ENCODE measurements around the gene ZNF644. TPM values are rescaled to one million over a fixed set of nuclear protein-coding genes. Genes with fewer than 3 reads are reported as not detected.

ZNF644 gene
- total RNA-seq, 3 donors from 2014 or later = 43.2 to 46.2 (median 44.2) TPM

DNA sequence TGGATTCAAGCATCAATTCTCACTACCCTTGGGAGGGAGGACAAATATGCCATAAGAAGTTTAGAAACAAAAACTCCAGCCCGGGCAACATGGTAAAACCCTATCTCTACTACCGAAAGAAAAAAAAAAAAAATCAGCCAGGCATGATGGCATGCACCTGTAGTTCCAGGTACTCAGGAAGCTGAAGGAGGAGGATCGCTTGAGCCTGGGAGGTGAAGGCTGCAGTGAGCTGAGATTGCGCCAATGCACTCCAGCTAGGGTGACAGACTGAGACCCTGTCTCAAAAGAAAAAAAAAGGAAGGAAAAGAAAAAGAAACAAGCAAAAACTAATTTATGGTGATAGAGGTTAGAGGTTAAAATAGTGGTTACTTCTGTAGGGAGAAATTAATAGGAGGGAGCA is 9.6 kb downstream of the ZNF644 start:
- Mint-ChIP-seq H3K36me3 (ENCODE audit: insufficient read depth) (peaks cover 6% of the 10 kb centered on the region), H3K27me3 (ENCODE audit: low read depth) (no peaks in the 10 kb centered on the region), H3K4me3 (no peak overlapping the region), H3K9me3 (no peaks in the 10 kb centered on the region), H3K4me1 (ENCODE audit: low read depth) (peaks cover 78% of the 10 kb centered on the region)
- ATAC-seq (no peak), DNase-seq (no peak)

DNA sequence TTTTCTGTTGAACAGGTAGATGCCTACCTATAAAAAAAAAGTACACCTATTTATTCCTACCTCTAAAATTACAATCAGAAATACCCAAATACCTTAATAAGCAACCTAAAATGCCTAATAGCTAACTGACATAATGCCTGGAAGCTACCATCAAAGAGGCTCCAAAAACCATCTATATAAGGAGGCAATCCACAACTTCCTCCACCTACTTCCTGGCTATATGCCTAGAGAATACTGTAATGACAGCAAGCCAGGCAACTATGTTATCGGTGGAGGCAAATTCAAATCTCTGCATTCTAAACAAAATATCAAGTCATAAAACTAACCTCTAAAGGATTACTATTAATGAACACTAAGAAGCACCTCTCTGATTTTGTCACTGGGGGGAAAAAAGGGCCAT is 10.1 kb downstream of the ZNF644 start:
- Mint-ChIP-seq H3K9me3 (no peaks in the 10 kb centered on the region), H3K27me3 (ENCODE audit: low read depth) (no peaks in the 10 kb centered on the region), H3K4me3 (no peak overlapping the region), H3K4me1 (ENCODE audit: low read depth) (peaks cover 78% of the 10 kb centered on the region), H3K36me3 (ENCODE audit: insufficient read depth) (peaks cover 6% of the 10 kb centered on the region)
- DNase-seq (no peak), ATAC-seq (no peak)

DNA sequence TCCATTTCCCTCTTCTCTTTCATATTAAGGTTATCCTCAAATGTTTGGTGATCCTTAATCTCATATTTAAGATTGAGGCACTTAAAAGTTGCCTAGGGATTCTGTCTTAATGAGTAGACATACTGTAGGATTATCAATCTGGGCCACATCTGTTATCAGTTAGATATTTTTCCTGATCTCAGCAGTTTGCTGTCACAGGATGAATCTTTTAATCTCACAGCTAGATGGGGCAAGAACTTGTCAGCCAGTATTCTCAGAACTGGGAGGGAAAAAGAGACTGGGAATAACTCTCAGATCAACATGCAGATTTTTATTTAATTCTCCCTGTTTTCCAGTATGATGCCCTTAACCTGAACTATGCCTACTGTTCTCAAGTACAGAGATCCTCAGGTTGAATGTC is 14.0 kb downstream of the ZNF644 start:
- Mint-ChIP-seq H3K4me3 (no peak overlapping the region), H3K4me1 (ENCODE audit: low read depth) (peaks cover 76% of the 10 kb centered on the region), H3K9me3 (peaks cover 7% of the 10 kb centered on the region), H3K27me3 (ENCODE audit: low read depth) (no peaks in the 10 kb centered on the region), H3K36me3 (ENCODE audit: insufficient read depth) (peaks cover 14% of the 10 kb centered on the region)
- ATAC-seq = no peak
- DNase-seq = no peak

DNA sequence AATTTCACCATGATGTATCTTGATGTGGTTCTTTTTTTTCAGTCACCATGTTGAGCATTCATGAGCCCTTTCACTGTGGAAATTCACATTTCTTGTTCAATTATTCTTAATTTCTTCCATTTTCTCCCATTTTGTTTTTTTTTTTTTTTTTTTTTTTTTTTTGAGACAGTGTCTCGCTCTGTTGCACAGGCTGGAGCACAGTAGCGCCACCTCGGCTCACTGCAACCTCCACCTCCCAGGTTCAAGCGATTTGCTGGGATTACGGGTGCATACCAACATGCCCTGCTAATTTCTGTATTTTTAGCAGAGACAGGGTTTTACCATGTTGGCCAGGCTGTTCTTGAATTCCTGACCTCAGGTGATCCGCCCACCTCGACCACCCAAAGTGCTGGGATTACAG is 14.7 kb downstream of the ZNF644 start:
- peaks cover 73% of the 10 kb centered on the region for H3K4me1 Mint-ChIP-seq (ENCODE audit: low read depth)
- H3K27me3 Mint-ChIP-seq (ENCODE audit: low read depth) = no peaks in the 10 kb centered on the region
- no peak for DNase-seq
- peaks cover 7% of the 10 kb centered on the region for H3K9me3 Mint-ChIP-seq
- no peak overlapping the region for H3K4me3 Mint-ChIP-seq
- ATAC-seq = no peak
- H3K36me3 Mint-ChIP-seq (ENCODE audit: insufficient read depth) = peaks cover 18% of the 10 kb centered on the region

DNA sequence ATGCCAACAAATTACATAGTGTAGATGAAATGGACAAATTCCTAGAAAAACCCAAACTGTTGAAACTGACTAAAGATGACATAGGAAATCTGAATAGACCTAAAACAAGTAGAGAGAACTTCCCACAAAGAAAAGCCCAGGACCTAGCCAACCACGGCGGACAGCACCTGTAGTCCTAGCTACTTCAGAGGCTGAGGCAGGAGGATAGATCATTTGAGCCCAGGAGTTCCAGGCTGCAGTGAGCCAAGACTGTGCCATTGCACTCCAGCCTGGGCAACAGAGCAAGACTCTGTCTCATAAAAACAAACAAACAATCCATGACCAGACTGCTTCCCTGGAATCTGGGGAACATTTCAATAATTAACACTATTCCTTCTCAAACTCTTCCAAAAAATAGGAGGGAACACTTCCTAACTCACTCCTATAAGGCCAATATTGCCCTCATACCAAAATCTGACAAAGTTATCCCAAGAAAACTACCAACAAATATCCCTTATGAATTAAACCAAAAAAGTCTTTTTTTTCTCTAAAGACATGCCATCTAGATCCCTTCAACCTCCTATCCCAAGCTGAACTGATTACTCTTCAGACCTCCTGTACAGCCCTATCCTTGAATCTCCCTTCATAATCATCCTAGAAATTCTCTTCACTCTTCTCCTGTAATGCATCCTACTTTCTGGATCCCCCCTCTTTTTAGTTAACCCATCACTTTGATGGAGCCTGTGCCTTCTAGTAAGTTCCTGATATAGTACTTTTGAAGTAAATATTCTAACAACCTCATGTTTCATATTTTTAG is 15.5 kb downstream of the ZNF644 start:
- Mint-ChIP-seq H3K36me3 (ENCODE audit: insufficient read depth) (peaks cover 19% of the 10 kb centered on the region), H3K4me1 (ENCODE audit: low read depth) (peaks cover 73% of the 10 kb centered on the region), H3K9me3 (peaks cover 7% of the 10 kb centered on the region), H3K4me3 (no peak overlapping the region), H3K27me3 (ENCODE audit: low read depth) (no peaks in the 10 kb centered on the region)
- ATAC-seq = no peak
- DNase-seq = no peak

DNA sequence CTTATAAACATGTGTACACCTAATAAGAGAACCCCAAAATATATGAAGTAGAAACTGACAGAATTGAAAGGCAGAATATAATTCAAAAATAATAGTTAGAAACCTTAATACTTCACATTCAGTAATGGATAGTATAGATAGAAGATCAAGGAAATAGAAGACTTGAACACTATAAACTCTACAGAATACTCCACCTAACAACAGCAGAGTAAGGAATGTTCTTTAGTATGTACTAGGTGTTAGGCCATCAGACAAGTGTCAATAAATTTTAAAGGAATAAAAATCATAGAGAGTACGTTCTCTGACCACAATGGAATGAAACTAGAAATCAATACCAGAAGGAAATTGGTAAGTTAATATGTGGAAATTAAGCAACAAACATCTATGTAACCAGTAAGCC is 16.6 kb downstream of the ZNF644 start:
- Mint-ChIP-seq H3K27me3 (ENCODE audit: low read depth) (no peaks in the 10 kb centered on the region), H3K9me3 (peaks cover 7% of the 10 kb centered on the region)
- no peak for ATAC-seq

DNA sequence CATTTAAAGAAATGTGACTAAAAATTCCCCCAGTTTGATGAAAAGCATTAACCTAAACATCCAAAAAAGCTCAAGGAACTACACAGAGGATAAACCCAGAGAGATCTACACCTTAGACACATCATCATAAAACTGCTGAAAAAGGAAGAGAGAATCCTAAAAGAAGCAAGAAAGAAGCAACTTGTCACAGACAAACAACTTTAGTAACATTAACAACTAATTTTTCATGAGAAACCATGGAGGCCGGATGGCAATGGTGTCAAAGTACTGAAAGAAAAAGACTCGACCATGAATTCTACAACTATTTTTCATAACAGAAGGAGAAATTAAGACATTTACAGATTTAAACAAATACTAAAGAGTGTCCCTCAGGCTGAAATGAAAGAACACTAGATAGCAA is 17.7 kb downstream of the ZNF644 start:
- DNase-seq (no peak), ATAC-seq (no peak)
- Mint-ChIP-seq H3K36me3 (ENCODE audit: insufficient read depth) (peaks cover 19% of the 10 kb centered on the region), H3K27me3 (ENCODE audit: low read depth) (no peaks in the 10 kb centered on the region), H3K9me3 (peaks cover 7% of the 10 kb centered on the region), H3K4me1 (ENCODE audit: low read depth) (peaks cover 76% of the 10 kb centered on the region), H3K4me3 (no peak overlapping the region)

More for the DNA sequence above, 16.6 kb downstream of the ZNF644 start:
- Mint-ChIP-seq H3K4me3 (no peak overlapping the region), H3K36me3 (ENCODE audit: insufficient read depth) (peaks cover 17% of the 10 kb centered on the region), H3K4me1 (ENCODE audit: low read depth) (peaks cover 72% of the 10 kb centered on the region)
- no peak for DNase-seq

DNA sequence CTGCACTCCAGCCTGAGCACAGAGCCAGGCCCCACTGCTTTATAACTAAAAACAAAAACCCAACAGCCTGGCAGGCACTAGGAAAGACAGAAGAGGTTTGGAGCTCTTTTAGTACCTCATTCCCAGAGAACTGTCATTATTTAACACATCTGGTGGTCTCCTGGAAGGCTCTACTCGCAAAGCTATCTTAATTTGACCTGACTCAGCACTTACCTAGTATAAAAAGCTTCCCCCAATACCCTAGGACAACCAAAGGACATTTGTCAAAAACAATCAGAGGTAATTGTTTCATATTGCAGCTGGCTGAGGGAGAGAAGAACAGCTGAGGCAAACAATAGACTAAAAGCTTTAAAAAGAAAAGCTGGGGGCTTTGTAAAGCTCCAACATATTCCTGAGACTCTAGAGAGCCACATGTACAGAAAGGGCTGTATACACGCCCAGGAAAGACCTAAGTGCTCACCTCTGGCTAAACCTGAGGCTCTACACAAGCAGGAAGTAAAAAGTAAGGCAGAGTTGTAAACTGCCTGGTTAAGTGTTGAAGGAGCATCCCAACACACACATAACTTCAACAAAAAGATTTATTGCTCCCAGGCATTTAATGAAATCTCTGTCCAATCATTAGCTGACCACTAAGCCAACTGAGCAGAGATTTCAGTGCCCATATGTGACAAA is 25.0 kb downstream of the ZNF644 start:
- H3K36me3 Mint-ChIP-seq (ENCODE audit: insufficient read depth) = peaks cover 34% of the 10 kb centered on the region
- ATAC-seq = no peak
- H3K9me3 Mint-ChIP-seq = peaks cover 7% of the 10 kb centered on the region
- no peak overlapping the region for H3K4me3 Mint-ChIP-seq
- no peaks in the 10 kb centered on the region for H3K27me3 Mint-ChIP-seq (ENCODE audit: low read depth)
- no peak for DNase-seq
- peaks cover 84% of the 10 kb centered on the region for H3K4me1 Mint-ChIP-seq (ENCODE audit: low read depth)

DNA sequence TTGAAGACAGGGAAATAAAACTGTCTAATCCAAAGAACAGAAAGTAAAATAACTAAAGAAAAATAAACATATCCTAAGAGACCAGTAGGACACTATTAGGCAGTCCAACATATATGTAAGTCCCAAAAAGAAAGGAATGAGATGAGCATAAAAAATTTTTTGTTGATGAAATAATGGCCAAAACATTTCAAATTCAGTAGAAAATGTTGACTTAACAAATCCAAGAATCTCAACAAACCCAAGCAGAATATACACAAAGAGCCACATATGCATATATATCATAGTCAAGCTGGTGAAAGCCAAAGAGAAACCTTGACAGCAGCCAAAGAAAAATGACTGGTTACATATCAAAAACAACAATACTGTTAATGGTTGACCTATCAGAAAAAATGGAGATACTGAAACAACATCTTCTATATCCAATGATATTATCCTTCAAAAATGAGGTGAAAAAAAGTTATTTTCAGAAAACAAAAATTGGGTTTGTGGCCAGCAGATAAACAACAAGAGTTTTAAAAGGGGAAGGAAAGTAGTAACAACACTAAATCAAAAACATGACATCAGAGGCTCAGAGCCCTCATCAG is 26.4 kb downstream of the ZNF644 start:
- Mint-ChIP-seq H3K36me3 (ENCODE audit: insufficient read depth) (peaks cover 46% of the 10 kb centered on the region), H3K4me1 (ENCODE audit: low read depth) (peaks cover 87% of the 10 kb centered on the region), H3K4me3 (no peak overlapping the region), H3K9me3 (peaks cover 7% of the 10 kb centered on the region), H3K27me3 (ENCODE audit: low read depth) (no peaks in the 10 kb centered on the region)
- ATAC-seq (no peak), DNase-seq (no peak)

DNA sequence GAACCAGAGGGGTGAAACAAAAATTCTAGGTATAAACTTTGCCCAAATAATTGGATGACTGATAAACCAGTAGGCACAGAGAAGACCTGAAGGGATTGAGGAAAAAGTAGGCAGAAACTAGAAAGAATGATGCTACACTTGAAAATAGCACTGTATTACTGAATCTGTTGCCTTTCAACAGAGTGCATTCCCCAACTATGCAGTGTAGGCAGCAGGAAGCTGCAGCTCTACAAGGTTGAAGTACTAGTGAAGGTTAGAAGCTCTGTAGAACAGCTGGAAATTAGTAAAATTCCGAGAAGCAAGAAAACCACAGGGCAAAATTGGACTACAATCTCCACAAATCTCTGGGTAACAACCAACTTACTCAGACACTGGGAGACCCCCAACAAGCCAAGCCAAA is 27.4 kb downstream of the ZNF644 start:
- H3K4me1 Mint-ChIP-seq (ENCODE audit: low read depth) = peaks cover 87% of the 10 kb centered on the region
- DNase-seq (no peak), ATAC-seq (no peak)
- H3K27me3 Mint-ChIP-seq (ENCODE audit: low read depth) = no peaks in the 10 kb centered on the region
- peaks cover 51% of the 10 kb centered on the region for H3K36me3 Mint-ChIP-seq (ENCODE audit: insufficient read depth)
- no peak overlapping the region for H3K4me3 Mint-ChIP-seq
- peaks cover 7% of the 10 kb centered on the region for H3K9me3 Mint-ChIP-seq

DNA sequence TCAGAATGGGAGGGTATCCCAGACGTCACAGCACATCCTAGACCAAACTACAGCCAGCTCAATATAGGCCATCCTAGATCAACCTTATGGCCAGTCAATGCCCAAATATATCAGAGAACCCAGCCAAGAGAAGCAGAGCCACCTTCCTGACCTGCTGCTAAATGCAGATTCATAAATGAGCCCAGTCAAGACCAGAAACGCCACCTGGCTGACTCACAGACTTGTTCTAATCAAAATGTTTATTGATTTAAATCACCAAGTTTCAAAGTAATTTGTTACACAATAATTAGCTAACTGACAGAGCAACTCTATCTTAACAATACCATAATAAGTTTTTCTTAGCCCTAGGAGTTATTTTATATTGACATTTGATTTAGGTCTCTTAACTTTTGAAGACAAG is 28.6 kb downstream of the ZNF644 start:
- ATAC-seq (no peak), DNase-seq (no peak)
- peaks cover 15% of the 10 kb centered on the region for H3K9me3 Mint-ChIP-seq
- H3K36me3 Mint-ChIP-seq (ENCODE audit: insufficient read depth) = peaks cover 56% of the 10 kb centered on the region
- no peaks in the 10 kb centered on the region for H3K27me3 Mint-ChIP-seq (ENCODE audit: low read depth)
- peaks cover 77% of the 10 kb centered on the region for H3K4me1 Mint-ChIP-seq (ENCODE audit: low read depth)
- H3K4me3 Mint-ChIP-seq = no peak overlapping the region

DNA sequence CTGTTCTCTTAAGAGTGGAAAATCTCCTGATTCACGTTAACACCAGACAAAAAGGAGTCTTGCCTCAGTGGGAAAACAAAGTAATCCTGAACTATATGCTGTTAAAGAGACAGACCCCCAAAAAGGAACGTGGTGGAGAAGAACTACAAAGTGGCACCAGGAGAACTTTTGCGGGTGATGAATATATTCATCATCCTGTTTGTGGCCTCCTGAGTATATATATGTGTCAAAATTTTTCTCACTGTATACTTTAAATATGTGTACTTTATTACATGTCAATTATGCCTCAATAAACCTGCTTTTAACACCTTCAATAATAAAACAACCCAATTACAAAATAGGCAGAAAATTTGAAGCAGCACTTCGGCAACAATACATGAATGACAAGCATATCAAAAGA is 31.1 kb downstream of the ZNF644 start:
- Mint-ChIP-seq H3K27me3 (ENCODE audit: low read depth) (no peaks in the 10 kb centered on the region), H3K4me1 (ENCODE audit: low read depth) (peaks cover 77% of the 10 kb centered on the region), H3K9me3 (peaks cover 18% of the 10 kb centered on the region), H3K36me3 (ENCODE audit: insufficient read depth) (peaks cover 55% of the 10 kb centered on the region), H3K4me3 (no peak overlapping the region)
- no peak for DNase-seq
- no peak for ATAC-seq

DNA sequence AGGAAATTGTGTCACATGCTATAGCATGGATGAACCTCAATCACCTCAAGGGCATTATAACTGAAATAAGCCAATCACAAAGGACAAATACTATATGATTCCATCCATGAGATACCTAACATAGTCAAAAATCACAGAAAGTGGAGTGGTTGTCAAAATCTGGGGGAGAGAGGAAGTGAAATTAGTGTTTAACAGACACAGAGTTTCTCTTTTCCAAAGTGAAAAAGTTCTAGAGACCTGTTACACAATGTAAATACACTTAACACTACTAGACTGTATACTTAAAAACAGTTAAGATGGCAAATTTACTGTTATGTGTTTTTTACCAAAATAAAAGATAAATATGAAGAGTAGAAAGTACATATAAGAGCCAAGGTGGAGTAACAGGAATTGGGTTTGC is 31.8 kb downstream of the ZNF644 start:
- peaks cover 48% of the 10 kb centered on the region for H3K36me3 Mint-ChIP-seq (ENCODE audit: insufficient read depth)
- H3K27me3 Mint-ChIP-seq (ENCODE audit: low read depth) = no peaks in the 10 kb centered on the region
- DNase-seq (no peak), ATAC-seq (no peak)
- H3K9me3 Mint-ChIP-seq = peaks cover 16% of the 10 kb centered on the region
- peaks cover 74% of the 10 kb centered on the region for H3K4me1 Mint-ChIP-seq (ENCODE audit: low read depth)
- H3K4me3 Mint-ChIP-seq = no peak overlapping the region

DNA sequence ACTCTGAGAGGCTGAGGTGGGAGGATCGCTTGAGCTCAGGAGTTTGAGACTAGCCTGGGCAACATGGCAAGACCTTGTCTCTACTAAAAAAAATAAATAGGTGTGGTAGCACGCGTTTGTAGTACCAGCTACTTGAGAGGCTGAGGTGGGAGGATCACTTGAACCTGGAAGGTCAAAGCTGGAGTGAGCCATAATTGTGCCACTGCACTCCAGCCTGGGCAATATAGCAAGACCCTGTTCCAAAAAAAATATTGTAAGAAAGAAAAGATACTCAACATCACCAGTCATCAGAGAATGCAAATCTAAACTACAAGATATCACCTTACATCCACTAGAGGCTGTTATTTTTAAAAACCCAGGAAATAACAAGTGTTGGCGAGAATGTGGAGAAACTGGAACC is 32.5 kb downstream of the ZNF644 start:
- DNase-seq = no peak
- Mint-ChIP-seq H3K4me1 (ENCODE audit: low read depth) (peaks cover 70% of the 10 kb centered on the region), H3K27me3 (ENCODE audit: low read depth) (no peaks in the 10 kb centered on the region), H3K4me3 (no peak overlapping the region), H3K36me3 (ENCODE audit: insufficient read depth) (peaks cover 46% of the 10 kb centered on the region), H3K9me3 (peaks cover 16% of the 10 kb centered on the region)
- ATAC-seq = no peak

DNA sequence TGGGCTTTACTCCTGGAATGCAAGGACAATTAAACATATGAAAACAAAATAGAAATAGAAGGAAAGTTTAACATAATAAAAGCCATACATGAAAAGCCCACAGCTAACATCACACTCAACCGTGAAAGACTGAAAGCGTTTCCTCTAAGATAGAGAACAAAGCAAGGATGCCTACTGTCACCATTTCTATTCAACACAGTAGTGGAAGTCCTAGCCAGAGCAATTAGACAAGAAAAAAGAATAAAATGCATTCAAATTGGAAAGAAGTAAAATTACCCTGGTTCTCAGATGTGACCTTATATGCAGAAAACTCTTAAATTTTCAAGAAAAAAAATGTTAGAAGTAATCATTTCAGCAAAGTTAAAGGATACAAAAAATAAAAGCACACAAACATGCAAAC is 34.0 kb downstream of the ZNF644 start:
- Mint-ChIP-seq H3K4me1 (ENCODE audit: low read depth) (peaks cover 69% of the 10 kb centered on the region), H3K27me3 (ENCODE audit: low read depth) (no peaks in the 10 kb centered on the region), H3K9me3 (peaks cover 16% of the 10 kb centered on the region), H3K4me3 (no peak overlapping the region), H3K36me3 (ENCODE audit: insufficient read depth) (peaks cover 46% of the 10 kb centered on the region)
- ATAC-seq = no peak
- no peak for DNase-seq
